Pulmonary artery endothelial cell (primary cell): Measurements from ENCODE around the gene SLC6A8. TPM values are rescaled to one million over a fixed set of nuclear protein-coding genes. Genes with fewer than 3 reads are reported as not detected.
"Not testable (repeated sequence)": the region's sequence is repeated elsewhere in the genome, so short reads cannot be mapped to it uniquely, and the experiment has no call there.

Experiments used
- DNase-seq: peaks from one replicate; pipeline ENCODE4 v3.0.0-alpha.2; 2011; ENCODE audit warnings: low read depth, low spot score
- total RNA-seq: library from RNA; depleted of rRNA; stranded (reverse); fragments of >200 nt; gene quantifications from 2 replicates; pipeline ENCODE4 v1.2.3, GENCODE V29; 2014

Gene SLC6A8
- total RNA-seq, 1 donor from 2014 or later, result 15.9 TPM

- DNase-seq, result no peak
These were observed 5.0 kb downstream of the SLC6A8 start for GRCh38 chrX:153692611-153693156.

- no peak for DNase-seq
These were observed 5.7 kb downstream of the SLC6A8 start for GRCh38 chrX:153693216-153694086.

GRCh38 chrX:153694256-153694655 lies 6.5 kb downstream of the SLC6A8 start:
- not testable (repeated sequence) for DNase-seq

- DNase-seq, result no peak
These were observed 7.1 kb downstream of the SLC6A8 start for GRCh38 chrX:153694687-153695270.

- DNase-seq, result no peak
These were observed 8.4 kb downstream of the SLC6A8 start for GRCh38 chrX:153696100-153696499.

- DNase-seq, result not testable (repeated sequence)
These were observed 8.8 kb downstream of the SLC6A8 start for GRCh38 chrX:153696538-153696937.

- DNase-seq, result not testable (repeated sequence)
These were observed 9.4 kb downstream of the SLC6A8 start for GRCh38 chrX:153696986-153697722.

GRCh38 chrX:153697924-153698865 lies 10.5 kb downstream of the SLC6A8 start:
- DNase-seq, result no peak

- not testable (repeated sequence) for DNase-seq
These were observed 11.6 kb downstream of the SLC6A8 start for GRCh38 chrX:153699210-153699783.

- DNase-seq, result not testable (repeated sequence)
These were observed 12.2 kb downstream of the SLC6A8 start for GRCh38 chrX:153699784-153700371.

GRCh38 chrX:153700376-153700945 lies 12.7 kb downstream of the SLC6A8 start:
- no peak for DNase-seq

GRCh38 chrX:153700967-153701366 lies 13.2 kb downstream of the SLC6A8 start:
- DNase-seq, result no peak

- no peak for DNase-seq
These were observed 14.0 kb downstream of the SLC6A8 start for GRCh38 chrX:153701706-153702105.

- DNase-seq, result no peak
These were observed 14.8 kb downstream of the SLC6A8 start for GRCh38 chrX:153702336-153703035.

GRCh38 chrX:153703036-153703370 lies 15.3 kb downstream of the SLC6A8 start:
- no peak for DNase-seq

GRCh38 chrX:153704021-153704526 lies 16.3 kb downstream of the SLC6A8 start:
- no peak for DNase-seq

GRCh38 chrX:153704631-153705402 lies 17.1 kb downstream of the SLC6A8 start:
- not testable (repeated sequence) for DNase-seq
